ENCODE results near the gene DLG5.
"Not testable (repeated sequence)": the region's sequence is repeated elsewhere in the genome, so short reads cannot be mapped to it uniquely, and the experiment has no call there.

The DLG5 gene

GRCh38 chr10:77763453-77764430 lies 162.8 kb downstream of the DLG5 start:
- DNase-seq = no peak

GRCh38 chr10:77758406-77758805 lies 168.1 kb downstream of the DLG5 start:
- not testable (repeated sequence) for DNase-seq

GRCh38 chr10:77756319-77757232 lies 170.0 kb downstream of the DLG5 start:
- peak; percentile 86 for DNase-seq

GRCh38 chr10:77746047-77746707 lies 180.4 kb downstream of the DLG5 start:
- DNase-seq = peak; percentile 63

- DNase-seq = no peak
These were observed 182.3 kb downstream of the DLG5 start for GRCh38 chr10:77744245-77744644.

- no peak for DNase-seq
These were observed 184.4 kb downstream of the DLG5 start for GRCh38 chr10:77742172-77742571.

GRCh38 chr10:77741746-77742145 lies 184.8 kb downstream of the DLG5 start:
- DNase-seq = peak; percentile 63
